Measurements from ENCODE around the gene GRIK3. TPM values are rescaled to one million over a fixed set of nuclear protein-coding genes. Genes with fewer than 3 reads are reported as not detected.

The GRIK3 gene
- total and polyA plus RNA-seq, 2 experiments from 2014 or later, result 0.31 to 2.9 TPM

- no peak overlapping the region for H3K4me3 ChIP-seq
- Mint-ChIP-seq H3K27me3 (ENCODE audit: insufficient read depth, low read depth, poor library complexity) (peaks cover 5% of the 10 kb centered on the region), H3K4me1 (peaks cover 24% of the 10 kb centered on the region), H3K4me3 (no peak overlapping the region), H3K9me3 (no peaks in the 10 kb centered on the region), H3K27ac (no peak overlapping the region), H3K36me3 (ENCODE audit: low read depth) (no peaks in the 10 kb centered on the region; the same call in 2 of the 3 replicates)
- no peaks in the 10 kb centered on the region for H3K79me2 ChIP-seq (replicated peaks; ENCODE audit: insufficient read depth)
- H3K27me3 ChIP-seq (ENCODE audit: insufficient read depth), result no peaks in the 10 kb centered on the region
- no peak overlapping the region for H3K4me2 ChIP-seq
- H3K4me1 ChIP-seq (ENCODE audit: insufficient read depth), result peaks cover 4% of the 10 kb centered on the region
- no peak overlapping the region for H3K27ac ChIP-seq (ENCODE audit: low read depth)
- H2AFZ ChIP-seq, result no peak overlapping the region
- DNase-seq (ENCODE audit: low spot score) (no peak), ATAC-seq (no peak)
- no peaks in the 10 kb centered on the region for H3K9me2 ChIP-seq (ENCODE audit: insufficient read depth)
- TF ChIP-seq EZH2phosphoT487 (IDR thresholded peaks at IDR 0.05; ENCODE audit: unreplicated experiment), result no peak
- no peak for TF ChIP-seq CREB1 (CRISPR knock-in tag; IDR thresholded peaks at IDR 0.05; ENCODE audit: low read depth)
- no peak for TF ChIP-seq NANOG (IDR thresholded peaks at IDR 0.05; ENCODE audit: borderline replicate concordance)
- TF ChIP-seq ZNF462 (CRISPR knock-in tag; IDR thresholded peaks at IDR 0.05), result no peak
- TF ChIP-seq ZNF331 (CRISPR knock-in tag; IDR thresholded peaks at IDR 0.05; ENCODE audit: low read depth), result no peak
- TF ChIP-seq ZNF114 (CRISPR knock-in tag; IDR thresholded peaks at IDR 0.05), result no peak
- TF ChIP-seq ETS1 (IDR thresholded peaks at IDR 0.05), result no peak
- TF ChIP-seq STAT1 (IDR thresholded peaks at IDR 0.05; ENCODE audit: unreplicated experiment), result no peak
- no peak for TF ChIP-seq EZH2 (IDR thresholded peaks at IDR 0.05; ENCODE audit: low read depth, unreplicated experiment)
- H3K36me3 ChIP-seq (ENCODE audit: insufficient read depth), result no peaks in the 10 kb centered on the region; the same call in 1 of the 2 replicates
- no peaks in the 10 kb centered on the region for H3F3A ChIP-seq (replicated peaks; ENCODE audit: low read depth)
- no peaks in the 10 kb centered on the region for H4K20me1 ChIP-seq (replicated peaks; ENCODE audit: insufficient read depth)
Observed at GRCh38 chr1:37010011-37010410, 24.3 kb downstream of the GRIK3 start.
